NCI-H2196 treated with DMSO at 0.1 percent for 48 hours (cell line): ENCODE measurements around the gene ZNF512B.
"Not testable (repeated sequence)": the region's sequence is repeated elsewhere in the genome, so short reads cannot be mapped to it uniquely, and the experiment has no call there.

Experiments used
- DNase-seq: peaks from one replicate; lab custom pipeline; 2025; ENCODE audit not compliant: unreplicated experiment; lab: John Stamatoyannopoulos, UW

ZNF512B gene

GRCh38 chr20:63963784-63964301, 5.9 kb downstream of the ZNF512B start:
- no peak for DNase-seq

- no peak for DNase-seq
Observed at GRCh38 chr20:63963348-63963741, 6.4 kb downstream of the ZNF512B start.

- no peak for DNase-seq
Observed at GRCh38 chr20:63962426-63963347, 7.0 kb downstream of the ZNF512B start.

DNA sequence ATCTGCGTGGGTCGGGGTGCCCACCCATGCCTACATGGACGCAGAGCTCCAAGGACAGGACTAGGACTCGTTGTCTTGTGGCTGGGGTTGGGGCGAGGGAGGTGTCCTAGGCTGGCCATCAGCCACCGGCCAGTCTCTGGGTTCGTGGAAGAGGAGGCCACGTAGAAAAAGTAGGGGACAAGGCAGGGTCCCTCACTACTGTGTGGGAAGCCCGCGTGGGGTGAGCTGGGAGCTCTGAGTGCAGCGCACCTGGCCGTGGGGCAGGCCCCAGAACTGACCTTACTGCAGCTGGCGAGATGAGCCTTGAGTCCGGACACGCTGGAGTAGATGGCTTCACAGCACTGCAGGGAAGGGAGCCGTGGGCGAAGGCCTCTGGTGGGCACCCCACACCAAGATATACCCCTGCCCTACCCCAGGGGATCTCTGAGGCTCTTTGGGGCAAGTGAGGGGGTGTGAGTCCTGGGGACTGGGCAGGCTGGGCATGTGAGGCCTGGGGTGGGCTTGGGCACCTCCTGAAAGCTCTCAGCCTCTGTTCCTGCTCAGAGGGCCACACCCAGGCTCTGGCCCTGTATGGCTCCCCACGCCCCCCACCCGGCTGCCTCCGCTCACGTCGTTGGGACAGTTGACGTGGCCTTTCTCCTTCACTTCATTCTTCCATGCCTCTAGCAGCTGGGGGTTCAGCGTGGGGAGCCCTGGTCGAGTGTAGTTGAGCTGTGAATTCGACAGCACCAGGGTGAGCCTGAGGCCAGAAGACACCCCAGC, 7.9 kb downstream of the ZNF512B start:
- no peak for DNase-seq

GRCh38 chr20:63960654-63961621, 8.8 kb downstream of the ZNF512B start:
- not testable (repeated sequence) for DNase-seq

GRCh38 chr20:63959699-63960075, 10.0 kb downstream of the ZNF512B start:
- DNase-seq = no peak

GRCh38 chr20:63958964-63959698, 10.6 kb downstream of the ZNF512B start:
- no peak for DNase-seq

DNA sequence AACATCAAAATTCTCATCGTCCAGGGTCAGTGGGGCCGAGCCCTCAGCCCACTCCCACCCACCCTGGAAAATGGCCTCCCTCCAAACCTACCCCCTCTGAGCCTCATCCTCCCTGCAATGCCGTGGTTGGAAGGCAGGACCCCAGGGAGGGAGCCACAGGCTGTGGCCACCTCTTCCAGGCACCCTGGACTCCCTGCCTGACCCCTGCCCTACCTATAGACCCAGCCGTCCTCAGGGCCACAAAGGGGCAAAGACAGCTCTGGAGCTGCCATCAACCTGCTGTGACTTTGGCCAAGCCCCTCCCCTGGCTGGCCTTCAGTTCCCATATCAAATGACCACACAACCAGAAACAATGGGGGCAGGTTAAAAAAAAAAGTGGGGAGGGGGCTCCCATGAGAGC, 11.3 kb downstream of the ZNF512B start:
- DNase-seq = no peak

DNA sequence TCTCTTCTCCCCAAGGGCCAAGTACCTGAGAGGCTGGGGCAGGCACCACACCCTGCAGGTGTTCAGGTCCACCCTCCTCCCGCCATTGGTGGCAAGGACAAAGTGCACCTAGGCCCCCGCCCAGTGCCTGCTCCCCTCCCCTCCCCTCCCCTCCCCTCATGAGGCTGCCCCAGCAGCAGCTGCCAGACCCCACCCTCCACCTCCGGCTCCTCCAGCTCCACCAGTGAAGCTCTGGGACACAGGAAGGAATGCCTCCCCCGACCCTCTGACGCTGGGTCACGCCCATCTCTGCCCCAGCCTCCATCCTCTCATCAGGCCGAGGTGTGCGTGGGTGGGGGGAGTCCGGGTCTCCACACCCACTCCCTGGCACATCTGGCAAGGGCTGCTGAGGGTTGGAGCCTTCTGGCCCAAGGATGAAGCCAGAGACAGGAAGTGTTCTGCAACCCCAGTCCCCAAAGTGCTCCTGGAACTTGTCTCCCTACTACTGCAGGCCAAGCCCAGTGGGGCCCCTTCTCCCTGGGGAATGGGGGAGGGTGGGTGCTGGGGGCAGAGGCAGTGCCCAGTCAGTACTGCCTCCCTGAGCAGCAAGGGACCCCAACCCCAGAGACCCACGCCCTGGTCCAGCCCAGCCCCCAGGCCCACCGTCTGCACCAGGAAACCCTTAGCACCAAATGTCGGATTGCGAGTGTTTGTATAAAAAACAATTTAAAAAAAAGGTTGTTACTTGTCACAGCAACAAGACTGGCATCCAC, 11.9 kb downstream of the ZNF512B start:
- DNase-seq = peak; percentile 85

DNA sequence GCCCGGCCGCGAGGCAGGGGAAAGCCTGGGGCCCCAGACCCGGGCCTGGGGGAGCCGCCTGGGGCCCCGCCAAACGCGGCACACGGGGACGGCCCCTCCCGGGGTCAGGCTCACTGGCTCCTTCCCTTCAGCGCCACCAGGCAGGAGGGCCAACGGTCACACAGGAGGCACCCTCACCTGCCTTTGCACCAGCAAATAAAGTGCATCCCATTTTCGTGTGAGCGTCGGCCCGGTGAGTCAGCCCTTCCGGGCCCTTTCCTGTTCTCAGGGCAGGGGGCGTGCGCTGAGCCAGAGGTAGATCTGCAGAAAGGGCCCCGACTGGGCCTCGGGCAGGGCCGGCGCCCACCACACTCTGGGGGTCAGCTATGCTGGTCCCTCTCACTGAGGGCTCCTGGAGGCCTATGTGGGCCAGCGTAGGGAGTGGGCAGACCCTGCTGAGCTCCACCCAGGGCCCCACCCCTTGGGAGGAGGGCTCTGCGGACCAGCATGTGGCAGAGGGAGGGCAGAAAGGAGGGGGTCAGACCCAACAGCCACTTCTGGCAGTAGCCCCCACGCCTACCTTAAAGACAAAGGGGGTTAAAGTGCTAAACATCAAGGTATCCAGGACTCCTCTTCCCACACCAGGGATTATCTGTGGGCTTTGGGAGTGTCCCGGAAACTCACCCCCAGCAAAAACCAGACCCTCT, 12.6 kb downstream of the ZNF512B start:
- peak; percentile 85 for DNase-seq

DNA sequence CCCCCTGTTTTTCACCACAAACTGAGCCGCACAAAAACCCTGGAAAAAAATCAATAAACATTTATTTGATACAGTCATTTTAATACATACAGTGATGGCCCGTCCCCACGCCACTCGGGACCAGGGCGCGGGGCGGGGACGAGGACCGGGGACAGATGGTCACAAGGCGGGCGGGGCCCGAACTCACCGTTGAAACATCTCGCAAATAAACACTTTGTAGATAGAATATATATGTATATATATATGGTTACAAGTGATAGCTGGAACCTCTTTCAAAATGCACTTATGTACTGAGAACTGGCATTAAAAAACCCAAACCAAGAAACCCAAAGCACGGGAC, 13.1 kb downstream of the ZNF512B start:
- DNase-seq = no peak

- DNase-seq = peak; percentile 85
Observed at GRCh38 chr20:63955827-63956663, 13.7 kb downstream of the ZNF512B start, which contains the start of gene UCKL1. Gene UCKL1, minus strand, starts transcription at chr20:63956416. Its CDS starts 44 bp downstream, at chr20:63956372.

DNA sequence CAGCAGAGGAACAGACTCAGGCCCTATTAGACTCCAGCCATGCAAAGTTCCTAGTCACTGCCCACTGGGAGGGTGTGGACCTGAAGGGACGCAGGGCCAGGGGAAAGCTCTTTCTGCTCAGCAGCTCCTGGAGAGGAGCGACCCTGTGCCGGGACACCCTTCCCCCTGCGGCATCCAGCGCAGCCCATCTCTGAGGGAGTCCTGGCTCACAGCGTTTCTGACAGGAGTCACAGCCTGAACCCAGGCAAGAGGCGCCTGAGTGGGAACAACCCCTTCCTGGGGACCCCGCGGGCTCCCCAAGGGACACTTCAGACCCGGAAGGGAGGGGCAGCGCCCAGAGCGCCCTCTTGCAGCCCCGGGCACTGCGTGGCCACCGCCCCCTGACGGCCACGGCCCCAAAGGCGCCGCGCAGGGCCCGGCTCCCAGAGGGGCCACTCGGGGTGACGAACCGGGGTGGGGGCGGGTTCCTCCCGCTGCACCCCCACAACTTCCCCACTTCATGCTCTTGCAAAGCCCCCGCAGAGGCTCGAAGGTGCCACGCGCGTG, 14.4 kb downstream of the ZNF512B start:
- DNase-seq = no peak

- DNase-seq = no peak
Observed at GRCh38 chr20:63953764-63954429, 15.8 kb downstream of the ZNF512B start.

DNA sequence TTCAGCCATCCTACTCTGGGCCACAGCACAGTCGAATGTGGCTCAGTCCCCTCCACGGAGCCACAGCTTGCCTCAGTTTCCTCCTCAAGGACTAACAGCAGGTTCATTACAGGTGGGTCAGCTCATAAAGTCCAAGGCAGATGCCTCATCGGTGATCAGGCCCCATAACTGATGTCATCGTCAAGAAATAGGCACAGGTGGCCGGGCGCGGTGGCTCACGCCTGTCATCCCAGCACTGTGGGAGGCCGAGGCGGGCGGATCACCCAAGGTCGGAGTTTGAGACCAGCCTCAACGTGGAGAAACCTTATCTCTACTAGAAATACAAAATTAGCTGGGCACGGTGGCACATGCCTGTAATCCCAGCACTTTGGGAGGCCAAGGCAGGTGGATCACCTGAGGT, 17.0 kb downstream of the ZNF512B start:
- no peak for DNase-seq

DNA sequence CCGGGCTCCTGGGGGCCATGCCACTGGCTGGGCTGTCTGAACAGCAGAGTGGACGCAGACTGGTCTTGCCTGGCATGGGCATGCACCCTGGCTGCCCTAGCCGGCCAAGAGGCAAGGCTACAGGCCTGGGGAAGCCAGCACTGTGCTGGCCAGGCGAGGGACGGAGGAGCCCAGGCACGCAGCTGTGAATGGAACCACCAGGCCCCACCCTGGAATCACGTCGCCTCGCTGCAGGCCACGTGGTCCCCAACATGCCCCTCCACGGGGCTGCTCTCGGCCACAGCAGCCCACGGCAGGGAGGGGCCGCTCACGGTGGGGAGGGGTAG, 17.6 kb downstream of the ZNF512B start:
- no peak for DNase-seq
